Sigmoid colon (tissue), 4 donors: Measurements from ENCODE around the gene SIK3.

ENCODE experiments used
- EP300 ChIP-seq, 4 donors: sonication (generic); formaldehyde crosslinking; IDR thresholded peaks; one replicate each; pipeline ENCODE4 v1.6.1; 2017; ENCODE audit warnings: antibody characterized with exemption in 4 of 4
- POLR2A ChIP-seq, 2 donors: fragments of 450-650 bp; IDR thresholded peaks; one replicate each; pipeline ENCODE4 v1.6.1; 2016; ENCODE audit warnings: antibody characterized with exemption in 2 of 2, mild to moderate bottlenecking in 2 of 2, moderate library complexity in 2 of 2
- POLR2AphosphoS5 ChIP-seq, 4 donors: sonication (generic); formaldehyde crosslinking; IDR thresholded peaks; one replicate each; pipeline ENCODE4 v1.6.1; 2017; ENCODE audit warnings: antibody characterized with exemption in 4 of 4
- TF ChIP-seq, protein P1 (sequence below), 4 experiments: fragments of 450-650 bp in 3 of 4; fragments of 200-600 bp in 1 of 4; IDR thresholded peaks; one replicate each; pipeline ENCODE4 v1.5.1; 2016 to 2019; ENCODE audit warnings: antibody characterized with exemption in 4 of 4, mild to moderate bottlenecking in 3 of 4, moderate library complexity in 2 of 4

DNA sequence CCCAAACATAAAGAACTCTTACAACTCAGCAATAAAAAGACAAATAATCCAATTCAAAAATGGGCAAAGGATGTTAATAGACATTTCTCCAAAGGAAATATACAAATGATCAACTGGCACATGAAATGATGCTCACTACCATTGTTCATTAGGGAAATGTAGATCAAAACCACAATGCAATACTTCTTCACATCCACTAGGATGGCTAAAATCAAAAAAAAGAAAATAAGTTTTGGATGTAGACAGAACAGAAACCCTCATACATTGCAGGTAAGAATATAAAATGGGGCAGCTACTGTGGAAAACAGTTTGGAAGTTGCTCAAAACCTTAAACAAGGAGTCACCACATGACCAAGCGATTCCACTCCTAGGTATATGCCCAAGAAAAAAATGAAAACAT lies 16.3 kb downstream of the SIK3 start:
- TF ChIP-seq, protein P1, sequence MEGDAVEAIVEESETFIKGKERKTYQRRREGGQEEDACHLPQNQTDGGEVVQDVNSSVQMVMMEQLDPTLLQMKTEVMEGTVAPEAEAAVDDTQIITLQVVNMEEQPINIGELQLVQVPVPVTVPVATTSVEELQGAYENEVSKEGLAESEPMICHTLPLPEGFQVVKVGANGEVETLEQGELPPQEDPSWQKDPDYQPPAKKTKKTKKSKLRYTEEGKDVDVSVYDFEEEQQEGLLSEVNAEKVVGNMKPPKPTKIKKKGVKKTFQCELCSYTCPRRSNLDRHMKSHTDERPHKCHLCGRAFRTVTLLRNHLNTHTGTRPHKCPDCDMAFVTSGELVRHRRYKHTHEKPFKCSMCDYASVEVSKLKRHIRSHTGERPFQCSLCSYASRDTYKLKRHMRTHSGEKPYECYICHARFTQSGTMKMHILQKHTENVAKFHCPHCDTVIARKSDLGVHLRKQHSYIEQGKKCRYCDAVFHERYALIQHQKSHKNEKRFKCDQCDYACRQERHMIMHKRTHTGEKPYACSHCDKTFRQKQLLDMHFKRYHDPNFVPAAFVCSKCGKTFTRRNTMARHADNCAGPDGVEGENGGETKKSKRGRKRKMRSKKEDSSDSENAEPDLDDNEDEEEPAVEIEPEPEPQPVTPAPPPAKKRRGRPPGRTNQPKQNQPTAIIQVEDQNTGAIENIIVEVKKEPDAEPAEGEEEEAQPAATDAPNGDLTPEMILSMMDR (IDR thresholded peaks at IDR 0.05): no peak
- TF ChIP-seq POLR2A (IDR thresholded peaks at IDR 0.05) (no peak), POLR2AphosphoS5 (IDR thresholded peaks at IDR 0.05) (no peak), EP300 (IDR thresholded peaks at IDR 0.05) (no peak)
